Measurements from ENCODE around the gene FAM110A.
"Not testable (repeated sequence)": the region's sequence is repeated elsewhere in the genome, so short reads cannot be mapped to it uniquely, and the experiment has no call there.

The FAM110A gene

DNA sequence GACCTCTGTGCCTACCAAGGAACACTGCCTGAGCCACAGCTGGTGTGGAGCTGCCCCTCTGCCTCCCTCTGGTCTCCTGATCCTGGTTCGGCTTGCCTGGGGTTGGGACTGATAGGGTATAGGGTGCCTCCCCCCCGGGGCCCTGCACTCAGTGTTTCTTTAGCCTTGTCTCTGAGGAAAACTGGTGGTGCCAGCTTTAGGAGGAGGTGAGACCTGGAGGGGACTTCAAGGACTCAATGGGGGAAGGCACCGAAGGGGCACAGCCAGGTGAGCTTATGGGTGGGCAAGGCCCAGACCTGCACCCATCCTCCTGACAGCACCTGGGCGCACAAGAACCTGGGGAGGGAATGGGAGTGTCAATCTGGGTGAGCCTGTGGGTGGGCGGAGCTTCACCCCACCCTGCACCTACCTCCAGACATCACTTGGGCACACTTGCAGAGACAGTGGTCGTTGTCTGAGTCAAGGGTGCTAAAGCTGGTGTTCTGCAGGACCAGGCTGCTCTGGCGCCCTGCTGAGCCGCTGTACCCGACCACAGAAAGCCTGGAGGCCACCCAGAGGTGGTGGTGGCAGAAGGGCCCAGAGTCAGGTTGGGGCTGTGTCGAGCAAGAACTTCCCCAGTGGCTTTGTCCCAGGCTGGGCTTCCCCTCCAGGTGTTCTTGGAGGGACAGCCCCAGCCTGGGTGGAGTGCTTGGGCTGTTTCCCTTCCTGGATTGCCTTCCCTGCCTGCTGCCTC lies 40.5 kb downstream of the FAM110A start:
- no peak for DNase-seq (ENCODE audit: low spot score)

- DNase-seq (ENCODE audit: low spot score): no peak
Observed at GRCh38 chr20:875115-875514, 41.6 kb downstream of the FAM110A start.

DNA sequence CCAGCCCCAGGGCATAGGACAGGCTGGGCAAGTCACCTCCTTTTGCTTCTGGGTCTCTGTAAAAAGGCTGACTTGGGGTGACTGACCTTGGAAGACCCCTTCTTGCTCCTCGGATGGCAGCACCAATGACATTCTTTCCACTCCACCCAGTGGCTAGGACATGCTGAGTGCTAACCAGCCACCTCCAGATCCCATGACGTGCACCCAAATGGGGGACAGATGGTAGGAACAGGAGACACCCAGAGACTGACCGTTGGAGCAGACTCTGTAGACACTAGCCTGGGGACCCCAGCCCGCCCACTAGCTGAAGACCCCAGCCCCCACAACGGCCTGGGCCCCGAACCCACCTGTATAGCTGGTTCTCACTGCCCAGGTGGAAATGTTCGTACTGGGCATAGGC lies 44.3 kb downstream of the FAM110A start:
- no peak for DNase-seq (ENCODE audit: low spot score)

DNA sequence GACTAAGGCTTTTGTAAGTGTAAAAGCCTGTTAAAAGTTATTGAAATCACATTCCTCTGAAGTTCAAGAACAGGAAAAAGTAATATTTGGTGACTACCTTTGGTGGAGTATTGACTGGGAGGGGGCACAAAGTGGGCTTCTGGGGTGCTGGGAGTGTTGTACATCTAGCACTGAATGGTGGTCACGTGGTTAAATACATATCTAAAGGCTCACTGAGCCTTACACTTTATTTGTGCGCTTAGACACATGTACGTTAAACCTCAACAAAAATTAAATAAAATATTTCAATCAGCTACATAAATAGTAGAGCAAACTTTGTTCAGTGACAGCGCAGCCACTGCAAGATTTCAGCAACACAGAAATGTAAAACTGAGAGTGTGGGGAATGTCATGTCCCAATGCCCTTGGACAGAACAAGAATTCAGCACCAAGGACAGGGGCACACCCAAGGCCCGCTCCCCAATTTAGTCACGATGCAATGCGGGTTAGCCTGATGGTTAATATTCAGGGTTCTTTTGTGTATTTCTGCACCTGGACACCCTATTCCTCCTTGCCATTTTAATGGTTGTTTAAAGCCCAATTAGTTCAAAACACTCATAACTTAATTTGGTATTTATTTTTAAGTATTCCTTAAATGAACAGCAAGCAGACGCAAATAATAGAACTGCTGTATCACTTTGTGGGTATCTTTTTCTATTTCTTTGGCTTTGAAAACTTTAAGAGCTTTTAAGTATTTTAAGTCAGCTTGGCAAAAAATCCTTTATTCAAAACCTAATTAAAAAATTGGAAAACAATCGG lies 45.2 kb downstream of the FAM110A start:
- DNase-seq (ENCODE audit: low spot score): no peak

DNA sequence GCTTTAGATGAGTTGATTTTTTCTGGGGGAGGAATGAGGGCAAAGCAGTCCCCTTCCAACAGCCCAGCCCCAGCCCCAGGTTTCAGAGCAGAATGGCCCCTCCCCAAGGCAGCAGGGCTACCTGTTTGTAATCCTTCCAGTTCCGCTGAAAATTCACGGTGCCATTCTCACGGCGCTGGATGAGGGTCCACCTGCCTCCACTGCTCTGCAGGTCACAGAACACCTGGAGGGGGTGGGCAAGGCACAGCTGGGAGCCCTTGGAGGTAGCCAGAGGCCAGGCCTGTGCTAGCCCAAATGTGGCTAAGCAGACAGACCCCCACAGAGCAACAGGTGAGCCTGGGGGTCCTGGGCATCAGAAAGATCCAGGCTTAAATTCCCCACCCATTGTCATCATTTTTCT lies 46.1 kb downstream of the FAM110A start:
- no peak for DNase-seq (ENCODE audit: low spot score)

- no peak for DNase-seq (ENCODE audit: low spot score)
Observed at GRCh38 chr20:881051-881782, 47.7 kb downstream of the FAM110A start.

GRCh38 chr20:881783-882144 lies 48.2 kb downstream of the FAM110A start:
- DNase-seq (ENCODE audit: low spot score): no peak

DNA sequence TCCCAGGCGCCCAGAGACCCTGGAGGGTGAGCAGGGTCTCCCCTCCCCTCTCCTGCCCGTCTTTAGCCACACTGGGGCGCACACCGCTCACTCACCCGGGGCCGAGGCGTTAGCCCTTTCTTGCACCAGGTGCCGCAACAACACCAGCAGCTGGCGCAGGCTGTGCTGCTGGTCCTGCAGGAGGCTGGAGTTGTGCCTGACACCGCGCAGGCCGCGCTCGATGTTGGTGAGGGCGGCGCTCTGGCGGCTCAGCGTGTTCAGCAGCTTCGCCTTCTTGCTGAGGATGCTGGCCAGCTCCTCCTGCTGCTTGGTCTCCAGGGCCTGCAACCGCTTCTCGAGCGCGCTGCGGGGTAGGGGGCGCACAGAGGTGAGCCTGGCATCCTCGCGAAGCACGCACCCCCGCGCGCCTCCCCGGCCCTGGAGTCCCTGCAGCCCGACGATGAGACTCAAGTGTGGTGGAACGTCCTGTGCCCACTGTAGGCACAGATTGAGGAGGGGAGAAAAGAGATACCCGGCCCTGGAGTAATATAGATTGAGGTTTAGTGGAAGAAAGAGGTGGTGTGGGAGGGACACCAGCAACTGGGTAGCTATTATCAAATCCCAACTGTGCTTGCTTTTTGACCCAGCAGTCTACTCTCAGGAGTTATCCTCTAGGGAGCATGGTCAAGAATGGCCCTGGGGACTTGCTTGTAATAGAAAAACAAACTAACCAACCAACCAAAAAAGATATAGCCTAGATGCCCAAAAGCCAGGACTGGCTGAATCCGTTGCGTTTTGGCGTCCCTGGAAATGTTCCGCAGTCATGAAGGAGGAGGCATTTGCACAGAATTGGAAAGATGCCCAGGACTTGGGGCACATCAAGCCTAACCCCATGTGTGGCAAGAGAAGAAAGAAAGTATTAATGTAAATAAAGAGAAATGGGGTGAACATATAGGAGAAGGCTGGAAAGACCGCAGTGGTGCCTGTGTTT lies 51.8 kb downstream of the FAM110A start:
- peak; percentile 67 for DNase-seq (ENCODE audit: low spot score)

DNA sequence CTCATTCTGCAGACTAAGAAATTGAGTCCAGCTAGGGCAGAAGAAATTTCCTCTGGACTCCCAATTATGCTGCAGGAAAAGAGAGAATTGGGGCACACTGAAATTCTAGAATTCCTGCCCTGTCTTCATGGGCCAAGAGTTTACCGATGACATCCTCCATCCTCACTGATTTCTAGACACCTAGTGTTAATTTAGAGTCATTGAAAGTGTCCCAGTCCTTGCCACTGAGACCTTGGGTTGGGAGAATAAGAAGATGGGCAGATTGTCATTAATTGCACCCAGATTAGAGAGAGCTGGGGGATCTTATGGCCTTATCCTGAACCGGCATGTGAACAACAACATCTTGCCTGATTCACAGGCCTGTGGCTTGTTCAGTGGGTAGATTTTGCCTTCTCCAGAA lies 53.6 kb downstream of the FAM110A start:
- DNase-seq (ENCODE audit: low spot score): no peak

DNA sequence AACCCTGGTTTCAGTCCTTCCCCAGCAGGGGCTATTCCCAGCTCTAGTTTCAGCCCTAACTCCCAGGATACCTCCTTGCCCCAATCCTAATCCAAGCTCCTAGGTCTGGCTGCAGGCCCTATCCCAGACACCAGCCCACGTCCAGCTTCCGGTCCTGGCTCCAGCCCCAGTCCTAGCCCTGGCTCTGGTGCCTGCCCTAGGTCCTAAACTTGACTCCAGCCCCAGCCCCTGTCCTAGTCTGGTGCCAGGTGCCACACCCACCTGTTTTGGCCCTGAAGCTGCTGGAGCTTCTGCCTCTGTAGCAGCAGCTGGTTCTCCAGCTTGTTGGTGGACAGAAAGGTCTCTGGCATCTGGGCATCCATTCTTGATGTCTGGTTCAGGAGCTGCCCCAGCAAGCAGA lies 54.5 kb downstream of the FAM110A start:
- DNase-seq (ENCODE audit: low spot score): no peak

DNA sequence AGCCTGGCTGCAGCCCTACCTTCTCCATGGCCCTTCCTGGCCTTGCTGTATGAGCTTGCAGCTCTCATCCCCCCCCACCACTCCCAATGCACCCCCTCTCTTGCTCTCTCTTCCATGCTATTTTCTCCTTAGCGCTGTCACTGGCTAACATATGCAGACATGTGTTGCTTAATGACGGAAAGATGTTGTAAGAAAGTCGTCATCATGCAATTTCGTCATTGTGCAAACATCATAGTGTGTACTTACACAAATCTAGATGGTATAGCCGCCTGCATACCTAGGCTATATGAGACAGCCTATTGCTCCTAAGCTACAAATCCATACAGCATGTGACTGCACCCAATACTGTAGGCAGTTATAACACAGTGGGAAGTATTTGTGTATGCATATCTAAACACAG lies 55.6 kb downstream of the FAM110A start:
- DNase-seq (ENCODE audit: low spot score): no peak

- no peak for DNase-seq (ENCODE audit: low spot score)
Observed at GRCh38 chr20:889932-890463, 56.5 kb downstream of the FAM110A start.

GRCh38 chr20:890666-891057 lies 57.1 kb downstream of the FAM110A start:
- DNase-seq (ENCODE audit: low spot score): no peak

DNA sequence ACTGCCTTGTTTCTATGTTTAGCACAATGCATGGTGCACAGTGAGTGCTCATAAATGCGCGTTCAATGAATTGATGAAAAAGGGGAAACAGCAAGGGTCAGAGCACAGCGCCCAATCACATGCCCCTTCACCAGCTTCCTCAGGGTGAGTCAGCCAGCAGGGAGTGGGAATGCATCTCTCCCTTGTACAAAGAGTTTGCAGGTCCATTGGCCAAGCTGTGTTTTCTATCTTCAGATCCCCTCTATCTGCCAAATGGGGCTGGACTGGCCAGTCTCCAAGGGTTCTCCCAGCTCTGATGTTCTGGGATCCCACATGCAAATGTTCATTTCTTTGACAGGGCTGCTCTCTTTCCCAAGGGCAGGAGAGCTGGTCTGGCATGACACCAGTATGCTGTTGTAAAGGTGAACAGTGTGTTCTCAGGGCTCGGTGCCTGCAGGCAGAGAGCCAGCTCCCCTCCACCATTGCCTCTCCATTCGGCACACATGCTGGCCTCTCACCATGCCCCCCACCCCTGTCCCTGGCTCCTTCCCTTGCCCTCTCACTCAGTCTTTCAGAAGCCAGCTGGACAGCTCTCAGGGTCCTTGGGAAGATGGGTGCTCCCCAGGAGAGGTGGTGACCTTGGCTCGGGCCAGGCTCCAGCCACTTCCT lies 57.7 kb downstream of the FAM110A start:
- DNase-seq (ENCODE audit: low spot score): no peak

GRCh38 chr20:891706-892080 lies 58.2 kb downstream of the FAM110A start:
- no peak for DNase-seq (ENCODE audit: low spot score)

GRCh38 chr20:892371-892770 lies 58.9 kb downstream of the FAM110A start:
- not testable (repeated sequence) for DNase-seq (ENCODE audit: low spot score)

All from D341Med (cell line).